Stomach (tissue), 4 donors: Measurements from ENCODE around the gene FIGN.

ENCODE experiments used
- POLR2A ChIP-seq, 4 donors: fragments of 450-650 bp; IDR thresholded peaks; one replicate each; pipeline ENCODE4 v1.6.1; 2016; ENCODE audit warnings: antibody characterized with exemption in 4 of 4, control low read depth in 2 of 4, mild to moderate bottlenecking in 1 of 4, moderate library complexity in 1 of 4
- POLR2AphosphoS5 ChIP-seq, 3 donors: sonication (generic); formaldehyde crosslinking; IDR thresholded peaks; one replicate each; pipeline ENCODE4 v1.6.1; 2016; ENCODE audit warnings: antibody characterized with exemption in 3 of 3
- TF ChIP-seq, protein P1 (sequence below), 7 experiments: fragments of 450-650 bp in 4 of 7; fragments of 200-600 bp in 3 of 7; sonication (generic) in 3 of 7; IDR thresholded peaks; one replicate each; pipeline ENCODE4 v1.5.1; 2016 to 2019; ENCODE audit warnings: antibody characterized with exemption in 7 of 7, control low read depth in 2 of 7, mild to moderate bottlenecking in 1 of 7

DNA sequence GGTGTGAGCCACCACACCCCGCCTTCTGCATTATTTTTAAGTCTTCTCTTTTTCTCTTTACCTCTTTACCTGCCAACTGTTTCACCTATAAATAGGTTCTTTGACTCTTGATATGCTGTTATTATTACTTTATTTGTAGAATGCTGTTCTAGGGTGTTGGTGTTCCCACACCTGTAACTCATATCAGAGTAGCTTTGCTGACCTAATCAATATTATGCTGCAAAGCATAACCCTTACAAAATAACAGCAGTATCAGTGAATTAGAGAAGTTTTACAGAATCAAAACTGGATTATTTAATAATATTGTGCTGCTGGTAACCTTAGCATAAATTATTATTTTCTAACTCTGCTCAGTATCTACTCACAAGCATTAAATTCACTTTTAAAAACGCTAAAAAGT, 161.5 kb downstream of the FIGN start:
- TF ChIP-seq, protein P1, sequence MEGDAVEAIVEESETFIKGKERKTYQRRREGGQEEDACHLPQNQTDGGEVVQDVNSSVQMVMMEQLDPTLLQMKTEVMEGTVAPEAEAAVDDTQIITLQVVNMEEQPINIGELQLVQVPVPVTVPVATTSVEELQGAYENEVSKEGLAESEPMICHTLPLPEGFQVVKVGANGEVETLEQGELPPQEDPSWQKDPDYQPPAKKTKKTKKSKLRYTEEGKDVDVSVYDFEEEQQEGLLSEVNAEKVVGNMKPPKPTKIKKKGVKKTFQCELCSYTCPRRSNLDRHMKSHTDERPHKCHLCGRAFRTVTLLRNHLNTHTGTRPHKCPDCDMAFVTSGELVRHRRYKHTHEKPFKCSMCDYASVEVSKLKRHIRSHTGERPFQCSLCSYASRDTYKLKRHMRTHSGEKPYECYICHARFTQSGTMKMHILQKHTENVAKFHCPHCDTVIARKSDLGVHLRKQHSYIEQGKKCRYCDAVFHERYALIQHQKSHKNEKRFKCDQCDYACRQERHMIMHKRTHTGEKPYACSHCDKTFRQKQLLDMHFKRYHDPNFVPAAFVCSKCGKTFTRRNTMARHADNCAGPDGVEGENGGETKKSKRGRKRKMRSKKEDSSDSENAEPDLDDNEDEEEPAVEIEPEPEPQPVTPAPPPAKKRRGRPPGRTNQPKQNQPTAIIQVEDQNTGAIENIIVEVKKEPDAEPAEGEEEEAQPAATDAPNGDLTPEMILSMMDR (IDR thresholded peaks at IDR 0.05), result no peak
- TF ChIP-seq POLR2AphosphoS5 (IDR thresholded peaks at IDR 0.05) (no peak), POLR2A (IDR thresholded peaks at IDR 0.05) (no peak)
